PC-3 (cell line): ENCODE results near the gene BLCAP. TPM values are rescaled to one million over a fixed set of nuclear protein-coding genes. Genes with fewer than 3 reads are reported as not detected.
A peak's percentile ranks its signal among the peaks of the same experiment; 100 is the strongest.
"Not testable (repeated sequence)": the region's sequence is repeated elsewhere in the genome, so short reads cannot be mapped to it uniquely, and the experiment has no call there.

Experiments used
- ATAC-seq: fragments of 200-7000 bp; cut with Tn5 transposase; 2 replicates; pipeline ENCODE4 v1.9.1; 2020; ENCODE audit warnings: mild to moderate bottlenecking, moderate library complexity
- BruUV-seq: library from RNA; stranded (reverse); fragments of 400-500 nt; replicated peaks from 2 replicates; lab custom pipeline; 2021; lab: Mats Ljungman, UMichigan
- CTCF ChIA-PET: fragments of 300-600 bp; sonication (Branson Sonifier 250); formaldehyde crosslinking; loops from one replicate; lab custom pipeline; 2022; ENCODE audit warnings: antibody characterized with exemption; lab: Charles Lee
- POLR2A ChIA-PET: fragments of 300-600 bp; sonication (Branson Sonifier 250); formaldehyde crosslinking; loops from one replicate; lab custom pipeline; 2022; ENCODE audit warnings: antibody characterized with exemption; ENCODE audit not compliant: unreplicated experiment; lab: Charles Lee
- DNase-seq: peaks from one replicate; pipeline ENCODE4 v3.0.0-alpha.2; 2015
- H2AFZ ChIP-seq: fragments of 300-600 bp; sonication (generic); 2 replicates; pipeline ENCODE4 v1.6.0; 2016; ENCODE audit warnings: antibody characterized with exemption, low read length
- H3F3A ChIP-seq: fragments of 300-600 bp; sonication (generic); one replicate; pipeline ENCODE4 v1.6.0; 2017; ENCODE audit warnings: antibody characterized with exemption, low read length, control low read depth, mild to moderate bottlenecking; ENCODE audit not compliant: unreplicated experiment
- H3K27ac ChIP-seq: fragments of 300-600 bp; sonication (generic); 2 replicates; pipeline ENCODE4 v1.5.1; 2016; ENCODE audit warnings: mild to moderate bottlenecking, low read length
- H3K27me3 ChIP-seq: fragments of 300-600 bp; sonication (generic); 2 replicates; pipeline ENCODE4 v1.6.1; 2016; ENCODE audit warnings: low read length, mixed read lengths
- H3K36me3 ChIP-seq: fragments of 300-600 bp; sonication (generic); 2 replicates; pipeline ENCODE4 v1.6.1; 2016; ENCODE audit warnings: low read depth, mixed run types, low read length, mixed read lengths
- H3K4me1 ChIP-seq: fragments of 300-600 bp; sonication (generic); 2 replicates; pipeline ENCODE4 v1.5.1; 2016; ENCODE audit warnings: low read length; ENCODE audit not compliant: insufficient read depth
- H3K4me2 ChIP-seq: fragments of 300-600 bp; sonication (generic); 2 replicates; pipeline ENCODE4 v1.6.0; 2016; ENCODE audit warnings: low read length
- H3K4me3 ChIP-seq: fragments of 300-600 bp; sonication (generic); 2 replicates; pipeline ENCODE4 v1.5.1; 2016; ENCODE audit warnings: mild to moderate bottlenecking, low read length, mixed read lengths
- H3K79me2 ChIP-seq: fragments of 300-600 bp; sonication (generic); 2 replicates; pipeline ENCODE4 v1.6.1; 2017; ENCODE audit warnings: low read length, mixed read lengths
- H3K9ac ChIP-seq: fragments of 300-600 bp; sonication (generic); 2 replicates; pipeline ENCODE4 v1.6.0; 2016; ENCODE audit warnings: mild to moderate bottlenecking, low read length
- H3K9me2 ChIP-seq: fragments of 300-600 bp; sonication (generic); replicated peaks from 2 replicates; pipeline ENCODE4 v1.6.1; 2016; ENCODE audit warnings: mixed run types, low read length, mixed read lengths
- H3K9me3 ChIP-seq: fragments of 300-600 bp; sonication (generic); 2 replicates; pipeline ENCODE4 v1.6.1; 2016; ENCODE audit warnings: low read length, mixed read lengths
- H4K20me1 ChIP-seq: fragments of 300-600 bp; sonication (generic); 2 replicates; pipeline ENCODE4 v1.6.1; 2016; ENCODE audit warnings: low read length, mixed read lengths
- EZH2 ChIP-seq: fragments of 300-600 bp; sonication (generic); IDR thresholded peaks from one replicate; pipeline ENCODE4 v1.6.1; 2017; ENCODE audit warnings: antibody characterized with exemption, mild to moderate bottlenecking, low read length; ENCODE audit not compliant: unreplicated experiment
- EZH2phosphoT487 ChIP-seq: fragments of 300-600 bp; sonication (generic); IDR thresholded peaks from 2 replicates; pipeline ENCODE4 v1.6.1; 2018; ENCODE audit warnings: mild to moderate bottlenecking, antibody characterized with exemption, low read length, borderline replicate concordance
- intact Hi-C: fragments of 100-400 bp; cut with micrococcal nuclease; formaldehyde crosslinking; loops from 2 replicates; pipeline ENCODE4 v1.9.0; 2023
- total RNA-seq: library from RNA; depleted of rRNA; stranded (reverse); fragments of >200 nt; gene quantifications from 2 replicates; pipeline ENCODE4 v1.2.3, GENCODE V29; 2014
- TF ChIP-seq, protein P1 (sequence below): fragments of 300-600 bp; sonication (generic); conservative IDR thresholded peaks from 2 replicates; pipeline ENCODE4 v1.5.1; 2017; ENCODE audit warnings: antibody characterized with exemption, low read depth, mild to moderate bottlenecking, low read length

The BLCAP gene
- total RNA-seq, 1 experiment from 2014 or later: 100 TPM

DNA sequence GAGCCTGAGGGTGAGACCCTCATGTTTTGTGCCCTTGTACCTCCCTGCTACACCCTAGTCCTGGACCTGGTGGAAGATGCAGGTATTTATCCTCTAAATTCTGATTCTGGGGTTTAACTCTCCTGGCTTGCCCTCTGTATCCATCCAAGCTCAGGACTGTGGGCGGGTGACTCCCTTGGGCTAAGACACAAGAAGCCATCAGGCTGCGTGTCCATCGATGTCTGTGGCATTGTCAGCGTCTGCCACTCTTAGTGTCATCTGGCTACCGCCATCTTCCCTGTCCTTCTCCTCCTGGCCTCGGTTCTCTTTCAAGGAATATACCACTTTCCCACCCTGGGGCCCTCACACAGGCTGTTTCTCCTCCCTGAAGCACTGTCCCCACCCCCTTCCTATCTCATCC, 28.9 kb upstream of the BLCAP start:
- Histone ChIP-seq H3K27ac (no peak overlapping the region), H3K9me3 (no peaks in the 10 kb centered on the region), H3K9ac (no peak overlapping the region), H3K4me3 (no peak overlapping the region), H4K20me1 (no peaks in the 10 kb centered on the region), H3K4me1 (0 out of 2 replicates have a peak, but pooled peaks cover 3% of the 10 kb centered on the region), H2AFZ (no peak overlapping the region), H3K4me2 (no peak overlapping the region), H3K27me3 (no peaks in the 10 kb centered on the region), H3K79me2 (no peaks in the 10 kb centered on the region), H3K36me3 (no peaks in the 10 kb centered on the region), H3F3A (no peaks in the 10 kb centered on the region), H3K9me2 (no peaks in the 10 kb centered on the region)
- ChIA-PET POLR2A (no interaction called here), CTCF (no interaction called here)
- TF ChIP-seq EZH2: no peak
- no peak for TF ChIP-seq EZH2phosphoT487
- TF ChIP-seq, protein P1, sequence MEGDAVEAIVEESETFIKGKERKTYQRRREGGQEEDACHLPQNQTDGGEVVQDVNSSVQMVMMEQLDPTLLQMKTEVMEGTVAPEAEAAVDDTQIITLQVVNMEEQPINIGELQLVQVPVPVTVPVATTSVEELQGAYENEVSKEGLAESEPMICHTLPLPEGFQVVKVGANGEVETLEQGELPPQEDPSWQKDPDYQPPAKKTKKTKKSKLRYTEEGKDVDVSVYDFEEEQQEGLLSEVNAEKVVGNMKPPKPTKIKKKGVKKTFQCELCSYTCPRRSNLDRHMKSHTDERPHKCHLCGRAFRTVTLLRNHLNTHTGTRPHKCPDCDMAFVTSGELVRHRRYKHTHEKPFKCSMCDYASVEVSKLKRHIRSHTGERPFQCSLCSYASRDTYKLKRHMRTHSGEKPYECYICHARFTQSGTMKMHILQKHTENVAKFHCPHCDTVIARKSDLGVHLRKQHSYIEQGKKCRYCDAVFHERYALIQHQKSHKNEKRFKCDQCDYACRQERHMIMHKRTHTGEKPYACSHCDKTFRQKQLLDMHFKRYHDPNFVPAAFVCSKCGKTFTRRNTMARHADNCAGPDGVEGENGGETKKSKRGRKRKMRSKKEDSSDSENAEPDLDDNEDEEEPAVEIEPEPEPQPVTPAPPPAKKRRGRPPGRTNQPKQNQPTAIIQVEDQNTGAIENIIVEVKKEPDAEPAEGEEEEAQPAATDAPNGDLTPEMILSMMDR: no peak
- ATAC-seq (no peak), DNase-seq (no peak)
- intact Hi-C loops: no loop called here
- BruUV-seq: no TSS peak

DNA sequence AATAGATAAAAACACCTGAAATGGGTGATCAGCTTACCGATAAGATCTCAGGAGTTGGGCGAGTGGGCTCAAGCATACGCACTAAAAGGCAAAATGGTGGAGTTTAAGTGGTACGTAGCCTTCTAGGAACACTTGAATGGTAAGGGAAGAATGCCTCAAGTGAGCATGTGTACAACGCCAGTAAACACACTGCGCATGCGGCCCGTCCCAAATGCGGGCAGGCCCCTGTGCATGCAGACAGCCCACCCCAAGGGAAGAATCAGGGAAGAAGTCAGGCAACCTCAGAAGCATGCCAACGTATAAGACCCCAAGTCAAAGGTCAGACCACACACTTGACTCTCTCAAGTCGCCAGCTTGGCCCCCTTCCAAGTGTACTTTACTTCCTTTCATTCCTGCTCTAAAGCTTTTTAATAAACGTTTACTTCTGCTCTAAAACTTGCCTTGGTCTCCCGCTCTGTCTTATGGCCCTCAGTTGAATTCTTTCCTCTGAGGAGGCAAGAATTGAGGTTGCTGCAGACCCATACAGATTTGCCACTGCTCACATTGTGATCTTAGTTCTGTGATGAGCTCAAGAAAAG, 27.1 kb upstream of the BLCAP start:
- POLR2A ChIA-PET, H3F3A ChIP-seq, intact Hi-C loops, H3K27ac ChIP-seq, H2AFZ ChIP-seq, H4K20me1 ChIP-seq, H3K9ac ChIP-seq, ATAC-seq, H3K4me2 ChIP-seq, H3K36me3 ChIP-seq, H3K4me3 ChIP-seq, H3K4me1 ChIP-seq, DNase-seq, H3K9me2 ChIP-seq, H3K27me3 ChIP-seq, CTCF ChIA-PET, BruUV-seq, H3K9me3 ChIP-seq, H3K79me2 ChIP-seq: not testable (repeated sequence)

DNA sequence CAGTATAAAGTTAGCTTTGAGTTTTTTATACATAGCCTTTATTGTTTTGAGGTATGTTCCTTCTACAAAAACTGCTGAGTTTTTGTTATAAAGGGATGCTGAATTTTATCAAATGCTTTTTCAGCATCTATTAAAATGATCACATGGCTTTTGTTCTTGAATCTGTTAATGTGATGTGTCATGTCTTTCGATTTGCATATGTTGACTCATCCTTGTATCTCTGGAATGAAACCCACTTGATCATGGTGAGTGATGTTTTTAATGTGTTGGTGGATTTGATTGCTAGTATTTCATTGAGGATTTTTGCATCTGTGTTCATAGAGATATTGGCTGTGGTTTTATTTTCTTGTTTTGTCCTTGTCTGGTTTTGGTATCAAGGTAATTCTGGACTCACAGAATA, 24.7 kb upstream of the BLCAP start:
- BruUV-seq: no TSS peak
- H3F3A ChIP-seq: no peaks in the 10 kb centered on the region
- no peaks in the 10 kb centered on the region for H3K9me3 ChIP-seq
- H3K36me3 ChIP-seq: no peaks in the 10 kb centered on the region
- no peaks in the 10 kb centered on the region for H3K79me2 ChIP-seq
- DNase-seq: peak; percentile 28
- H3K27ac ChIP-seq: no peak overlapping the region
- H3K4me3 ChIP-seq: no peak overlapping the region
- H2AFZ ChIP-seq: no peak overlapping the region
- CTCF ChIA-PET: no interaction called here
- H3K4me1 ChIP-seq: no peaks in the 10 kb centered on the region
- POLR2A ChIA-PET: interaction anchor here (0.6 kb wide), 1 partner anchor 286 kb away, joined by 8 read pairs; no protein-coding TSS in a partner anchor
- no peaks in the 10 kb centered on the region for H3K9me2 ChIP-seq
- H3K27me3 ChIP-seq: no peaks in the 10 kb centered on the region
- ATAC-seq: peak; percentile 70; the same call in 1 of the 2 replicates
- H3K4me2 ChIP-seq: no peak overlapping the region
- intact Hi-C loops: no loop called here
- TF ChIP-seq EZH2phosphoT487: no peak
- TF ChIP-seq, protein P1: no peak
- no peak for TF ChIP-seq EZH2
- H4K20me1 ChIP-seq: no peaks in the 10 kb centered on the region
- no peak overlapping the region for H3K9ac ChIP-seq

DNA sequence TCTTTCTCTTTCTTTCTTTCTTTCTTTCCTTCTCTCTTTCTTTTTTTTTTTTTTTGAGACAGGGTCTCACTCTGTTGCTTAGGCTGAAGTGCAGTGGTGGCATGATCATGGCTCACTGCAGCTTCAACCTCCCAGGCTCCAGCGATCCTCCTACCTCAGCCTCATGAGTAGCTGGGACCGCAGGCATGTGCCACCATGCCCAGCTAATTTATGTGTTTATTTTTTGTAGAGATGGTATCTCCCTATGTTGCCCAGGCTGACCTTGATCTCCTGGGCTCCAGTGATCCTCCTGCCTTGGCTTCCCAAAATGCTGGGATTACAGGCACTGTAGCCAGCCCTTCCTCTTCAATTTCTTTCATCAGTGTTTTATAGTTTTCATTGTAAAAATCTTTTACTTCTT, 24.0 kb upstream of the BLCAP start:
- H3K9me2 ChIP-seq, CTCF ChIA-PET, H3F3A ChIP-seq, ATAC-seq, H3K27ac ChIP-seq, H3K9ac ChIP-seq, H3K27me3 ChIP-seq, H4K20me1 ChIP-seq, H3K79me2 ChIP-seq, BruUV-seq, H3K4me2 ChIP-seq, H3K4me1 ChIP-seq, H3K9me3 ChIP-seq, H3K36me3 ChIP-seq, DNase-seq, H3K4me3 ChIP-seq, H2AFZ ChIP-seq, intact Hi-C loops: not testable (repeated sequence)
- POLR2A ChIA-PET: interaction anchor here (0.6 kb wide), 2 partner anchors 285 to 875 kb away, joined by 3 to 8 read pairs; no protein-coding TSS in a partner anchor

DNA sequence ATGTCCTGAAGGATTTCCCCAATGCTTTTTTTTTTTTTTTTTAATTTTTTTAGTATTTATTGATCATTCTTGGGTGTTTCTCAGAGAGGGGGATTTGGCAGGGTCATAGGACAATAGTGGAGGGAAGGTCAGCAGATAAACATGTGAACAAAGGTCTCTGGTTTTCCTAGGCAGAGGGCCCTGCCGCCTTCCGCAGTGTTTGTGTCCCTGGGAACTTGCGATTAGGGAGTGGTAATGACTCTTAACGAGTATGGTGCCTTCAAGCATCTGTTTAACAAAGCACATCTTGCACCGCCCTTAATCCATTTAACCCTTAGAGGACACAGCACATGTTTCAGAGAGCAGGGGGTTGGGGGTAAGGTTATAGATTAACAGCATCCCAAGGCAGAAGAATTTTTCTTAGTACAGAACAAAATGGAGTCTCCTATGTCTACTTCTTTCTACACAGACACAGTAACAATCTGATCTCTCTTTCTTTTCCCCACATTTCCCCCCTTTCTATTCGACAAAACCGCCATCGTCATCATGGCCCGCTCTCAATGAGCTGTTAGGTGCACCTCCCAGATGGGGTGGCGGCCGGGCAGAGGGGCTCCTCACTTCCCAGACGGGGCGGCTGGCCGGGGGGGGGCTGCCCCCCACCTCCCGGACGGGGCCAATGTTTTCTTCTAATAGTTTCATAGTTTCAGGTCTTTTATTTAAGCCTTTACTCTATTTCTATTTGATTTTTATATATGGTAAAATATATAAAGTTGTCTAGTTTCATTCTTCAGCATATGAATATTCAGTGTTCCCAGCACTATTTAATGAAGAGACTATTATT, 22.6 kb upstream of the BLCAP start:
- H2AFZ ChIP-seq, DNase-seq, H3K9me2 ChIP-seq, H3K9me3 ChIP-seq, H3F3A ChIP-seq, H3K27ac ChIP-seq, POLR2A ChIA-PET, ATAC-seq, BruUV-seq, intact Hi-C loops, H3K4me3 ChIP-seq, H3K36me3 ChIP-seq, CTCF ChIA-PET, H3K27me3 ChIP-seq, H3K79me2 ChIP-seq, H3K9ac ChIP-seq, H3K4me1 ChIP-seq, H4K20me1 ChIP-seq, H3K4me2 ChIP-seq: not testable (repeated sequence)
